Body of pancreas (tissue), 4 donors: Measurements from ENCODE around the gene IER5L.

Experiments used
- CTCF ChIP-seq, 7 experiments: fragments of 450-650 bp in 4 of 7; fragments of 200-600 bp in 3 of 7; sonication (generic) in 3 of 7; IDR thresholded peaks; one replicate each; pipeline ENCODE4 v1.5.1; 2016 to 2019; ENCODE audit warnings: antibody characterized with exemption in 7 of 7
- POLR2A ChIP-seq, 3 donors: fragments of 450-650 bp; IDR thresholded peaks; one replicate each; pipeline ENCODE4 v1.6.1; 2016; ENCODE audit warnings: antibody characterized with exemption in 3 of 3, mild to moderate bottlenecking in 2 of 3

GRCh38 chr9:129160712-129161533 is 17.1 kb downstream of the IER5L start:
- no peak for TF ChIP-seq CTCF (IDR thresholded peaks at IDR 0.05)
- TF ChIP-seq POLR2A (IDR thresholded peaks at IDR 0.05), result no peak
